ENCODE measurements around the gene RMI2.

The RMI2 gene

DNA sequence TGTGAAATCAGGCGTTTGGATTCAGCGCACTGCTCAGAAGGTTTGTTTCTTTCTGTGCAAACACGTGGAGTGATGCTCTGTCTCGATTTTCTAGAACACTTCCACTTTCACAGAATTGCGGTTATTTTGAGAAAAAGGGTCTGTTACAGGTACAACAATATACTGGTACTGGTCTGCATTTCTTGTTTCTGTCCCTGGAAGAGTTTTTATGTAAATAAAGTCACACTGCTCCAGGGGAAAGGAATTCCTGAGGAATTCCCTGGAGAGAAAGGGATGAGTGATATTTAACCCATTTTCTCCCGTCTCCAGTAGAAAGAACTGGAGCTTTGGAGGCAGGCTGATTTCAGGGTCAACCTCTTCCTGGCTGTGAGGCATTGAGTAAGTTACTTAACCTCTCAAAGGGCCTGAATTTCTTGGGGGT is 16.2 kb upstream of the RMI2 start:
- Histone ChIP-seq H3K9ac (ENCODE audit: low read length) (peak overlapping the region; percentile 64), H3K18ac (ENCODE audit: low read length) (peak overlapping the region; percentile 89), H3K4me2 (ENCODE audit: low read length) (peak overlapping the region; percentile 52), H3K36me3 (ENCODE audit: control insufficient read depth, insufficient read depth, low read length) (no peaks in the 10 kb centered on the region), H2BK5ac (ENCODE audit: low read length) (peak overlapping the region; percentile 91), H3K27me3 (ENCODE audit: insufficient read depth, low read length, poor library complexity) (no peaks in the 10 kb centered on the region), H2AK5ac (ENCODE audit: low read length) (peak overlapping the region; percentile 50), H3K79me1 (ENCODE audit: low read length) (no peaks in the 10 kb centered on the region), H4K5ac (ENCODE audit: low read length) (no peak overlapping the region), H2BK15ac (replicated peaks; ENCODE audit: low read depth) (peak overlapping the region; percentile 80), H2BK120ac (ENCODE audit: low read depth, low read length) (peak overlapping the region; percentile 95), H3K4me3 (ENCODE audit: low read length) (no peak overlapping the region), H4K8ac (ENCODE audit: low read depth, low read length) (peak overlapping the region; percentile 29), H3K23ac (ENCODE audit: low read length) (no peak overlapping the region), H3K27ac (ENCODE audit: low read depth, low read length) (peak overlapping the region; percentile 98), H3K56ac (ENCODE audit: low read length) (peak overlapping the region; percentile 86), H3K4ac (ENCODE audit: low read depth, low read length) (peak overlapping the region; percentile 81), H3K4me1 (ENCODE audit: control insufficient read depth, low read depth, low read length) (peaks cover 2% of the 10 kb centered on the region), H3K79me2 (ENCODE audit: control insufficient read depth, insufficient read depth, low read length) (no peaks in the 10 kb centered on the region)
- DNase-seq = peak; percentile 94
- no CpG with 5 or more reads among the region's 6 CpGs for WGBS (ENCODE audit: extremely low coverage, insufficient coverage, low lambda C conversion rate)

DNA sequence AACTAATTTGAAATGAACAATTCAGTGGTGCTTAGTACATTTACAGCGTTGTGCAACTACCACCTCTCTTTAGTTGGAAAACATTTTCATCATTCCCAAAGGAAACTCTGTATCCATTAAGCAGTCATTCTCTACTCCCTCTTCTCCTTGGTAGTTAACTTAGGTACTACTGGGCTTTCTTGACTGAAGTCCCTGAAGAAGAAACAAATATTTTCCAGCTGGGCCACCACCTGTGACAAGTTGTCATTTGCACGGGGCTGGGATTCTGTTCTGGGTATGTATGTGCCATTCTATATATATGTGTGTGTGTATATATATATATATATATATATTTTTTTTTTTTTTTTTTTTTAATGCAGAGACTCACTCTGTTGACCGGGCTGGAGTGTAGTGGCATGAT is 15.4 kb upstream of the RMI2 start:
- H2BK15ac ChIP-seq (replicated peaks; ENCODE audit: low read depth) = no peak overlapping the region
- no CpG with 5 or more reads among the region's 3 CpGs for WGBS (ENCODE audit: extremely low coverage, insufficient coverage, low lambda C conversion rate)
- H3K4me3 ChIP-seq (ENCODE audit: low read length) = no peak overlapping the region
- H4K8ac ChIP-seq (ENCODE audit: low read depth, low read length) = no peak overlapping the region
- no peak overlapping the region for H3K27ac ChIP-seq (ENCODE audit: low read depth, low read length)
- H3K18ac ChIP-seq (ENCODE audit: low read length) = no peak overlapping the region
- H3K27me3 ChIP-seq (ENCODE audit: insufficient read depth, low read length, poor library complexity) = no peaks in the 10 kb centered on the region
- peak overlapping the region; percentile 56 for H2BK120ac ChIP-seq (ENCODE audit: low read depth, low read length)
- peak overlapping the region; percentile 38 for H3K56ac ChIP-seq (ENCODE audit: low read length)
- H3K4me2 ChIP-seq (ENCODE audit: low read length) = no peak overlapping the region
- no peak overlapping the region for H3K9ac ChIP-seq (ENCODE audit: low read length)
- no peak overlapping the region for H4K5ac ChIP-seq (ENCODE audit: low read length)
- no peak for DNase-seq
- H2BK5ac ChIP-seq (ENCODE audit: low read length) = peak overlapping the region; percentile 20
- no peaks in the 10 kb centered on the region for H3K79me2 ChIP-seq (ENCODE audit: control insufficient read depth, insufficient read depth, low read length)
- no peaks in the 10 kb centered on the region for H3K79me1 ChIP-seq (ENCODE audit: low read length)
- H2AK5ac ChIP-seq (ENCODE audit: low read length) = no peak overlapping the region
- H3K4me1 ChIP-seq (ENCODE audit: control insufficient read depth, low read depth, low read length) = peaks cover 2% of the 10 kb centered on the region
- H3K36me3 ChIP-seq (ENCODE audit: control insufficient read depth, insufficient read depth, low read length) = no peaks in the 10 kb centered on the region
- H3K4ac ChIP-seq (ENCODE audit: low read depth, low read length) = no peak overlapping the region
- no peak overlapping the region for H3K23ac ChIP-seq (ENCODE audit: low read length)

DNA sequence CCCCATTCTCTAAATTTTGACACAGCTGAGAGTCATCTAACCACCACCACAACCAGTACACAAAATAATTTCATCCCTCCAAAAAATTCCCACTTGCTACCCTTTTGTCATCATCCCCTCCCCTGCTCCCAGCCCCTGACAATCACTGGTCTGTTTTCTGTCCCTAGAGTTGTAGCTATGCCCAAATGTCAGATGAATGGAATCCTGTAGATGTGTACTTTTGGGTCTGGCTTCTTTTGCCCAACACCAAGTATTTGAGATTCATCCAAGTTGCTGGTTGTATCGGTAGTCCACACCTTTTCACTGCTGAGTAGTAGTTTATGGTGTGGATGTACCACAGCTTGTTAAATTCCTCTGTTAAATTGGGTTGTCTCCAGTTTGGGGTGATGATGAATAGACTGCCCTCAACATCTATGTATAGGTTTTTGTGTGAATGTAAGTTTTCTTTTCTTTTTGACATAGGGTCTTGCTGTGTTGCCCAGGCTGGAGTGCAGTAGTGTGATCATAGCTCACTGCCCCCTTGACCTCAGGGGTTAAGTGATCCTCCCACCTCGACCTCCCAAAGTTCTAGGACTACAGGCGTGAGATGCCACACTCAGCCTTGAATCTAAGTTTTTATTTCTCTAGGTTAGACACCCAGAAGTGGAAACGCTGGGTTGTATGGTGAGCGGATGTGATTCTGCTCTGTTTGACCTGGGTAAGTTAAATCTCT is 14.6 kb upstream of the RMI2 start:
- Histone ChIP-seq H3K27me3 (ENCODE audit: insufficient read depth, low read length, poor library complexity) (no peaks in the 10 kb centered on the region), H2BK120ac (ENCODE audit: low read depth, low read length) (peak overlapping the region; percentile 46), H3K9ac (ENCODE audit: low read length) (no peak overlapping the region), H3K36me3 (ENCODE audit: control insufficient read depth, insufficient read depth, low read length) (no peaks in the 10 kb centered on the region), H3K4me2 (ENCODE audit: low read length) (no peak overlapping the region), H3K79me2 (ENCODE audit: control insufficient read depth, insufficient read depth, low read length) (no peaks in the 10 kb centered on the region), H3K18ac (ENCODE audit: low read length) (peak overlapping the region; percentile 29), H4K5ac (ENCODE audit: low read length) (no peak overlapping the region), H3K4me1 (ENCODE audit: control insufficient read depth, low read depth, low read length) (peaks cover 2% of the 10 kb centered on the region), H3K23ac (ENCODE audit: low read length) (no peak overlapping the region), H3K56ac (ENCODE audit: low read length) (peak overlapping the region; percentile 1), H3K79me1 (ENCODE audit: low read length) (no peaks in the 10 kb centered on the region), H3K27ac (ENCODE audit: low read depth, low read length) (no peak overlapping the region), H3K4me3 (ENCODE audit: low read length) (no peak overlapping the region), H3K4ac (ENCODE audit: low read depth, low read length) (no peak overlapping the region), H2BK15ac (replicated peaks; ENCODE audit: low read depth) (no peak overlapping the region), H4K8ac (ENCODE audit: low read depth, low read length) (no peak overlapping the region), H2BK5ac (ENCODE audit: low read length) (peak overlapping the region; percentile 3), H2AK5ac (ENCODE audit: low read length) (no peak overlapping the region)
- whole genome bisulfite sequencing (ENCODE audit: extremely low coverage, insufficient coverage, low lambda C conversion rate) = no CpG with 5 or more reads among the region's 5 CpGs
- no peak for DNase-seq

DNA sequence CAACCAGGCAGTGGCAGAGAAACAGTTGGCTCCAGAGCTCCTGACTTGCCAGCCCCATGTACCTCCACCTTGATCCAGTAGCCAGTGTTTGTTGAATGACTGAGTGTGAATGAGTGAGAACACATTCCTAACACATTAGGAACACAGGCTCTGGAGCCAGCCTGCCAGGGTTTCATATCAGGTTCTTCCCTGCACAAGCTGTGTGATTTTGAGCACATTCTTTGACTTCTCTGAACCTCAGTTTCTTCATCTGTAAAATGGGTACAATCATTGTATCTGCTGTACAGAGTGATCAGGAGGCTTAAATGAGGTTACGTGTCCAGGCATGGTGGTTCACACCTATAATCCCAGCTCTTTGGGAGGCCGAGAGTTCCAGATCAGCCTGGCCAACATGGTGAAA is 13.3 kb upstream of the RMI2 start:
- Histone ChIP-seq H2BK5ac (ENCODE audit: low read length) (no peak overlapping the region), H3K36me3 (ENCODE audit: control insufficient read depth, insufficient read depth, low read length) (no peaks in the 10 kb centered on the region), H3K56ac (ENCODE audit: low read length) (no peak overlapping the region), H2AK5ac (ENCODE audit: low read length) (no peak overlapping the region), H3K79me2 (ENCODE audit: control insufficient read depth, insufficient read depth, low read length) (no peaks in the 10 kb centered on the region), H2BK120ac (ENCODE audit: low read depth, low read length) (no peak overlapping the region), H3K23ac (ENCODE audit: low read length) (no peak overlapping the region), H4K8ac (ENCODE audit: low read depth, low read length) (no peak overlapping the region), H3K9ac (ENCODE audit: low read length) (no peak overlapping the region), H3K4me3 (ENCODE audit: low read length) (no peak overlapping the region), H3K4me1 (ENCODE audit: control insufficient read depth, low read depth, low read length) (peaks cover 2% of the 10 kb centered on the region), H3K4me2 (ENCODE audit: low read length) (no peak overlapping the region), H3K4ac (ENCODE audit: low read depth, low read length) (no peak overlapping the region), H3K79me1 (ENCODE audit: low read length) (no peaks in the 10 kb centered on the region), H3K27ac (ENCODE audit: low read depth, low read length) (no peak overlapping the region), H4K5ac (ENCODE audit: low read length) (no peak overlapping the region), H2BK15ac (replicated peaks; ENCODE audit: low read depth) (no peak overlapping the region), H3K27me3 (ENCODE audit: insufficient read depth, low read length, poor library complexity) (no peaks in the 10 kb centered on the region), H3K18ac (ENCODE audit: low read length) (no peak overlapping the region)
- no CpG with 5 or more reads among the region's 2 CpGs for WGBS (ENCODE audit: extremely low coverage, insufficient coverage, low lambda C conversion rate)
- DNase-seq = no peak

DNA sequence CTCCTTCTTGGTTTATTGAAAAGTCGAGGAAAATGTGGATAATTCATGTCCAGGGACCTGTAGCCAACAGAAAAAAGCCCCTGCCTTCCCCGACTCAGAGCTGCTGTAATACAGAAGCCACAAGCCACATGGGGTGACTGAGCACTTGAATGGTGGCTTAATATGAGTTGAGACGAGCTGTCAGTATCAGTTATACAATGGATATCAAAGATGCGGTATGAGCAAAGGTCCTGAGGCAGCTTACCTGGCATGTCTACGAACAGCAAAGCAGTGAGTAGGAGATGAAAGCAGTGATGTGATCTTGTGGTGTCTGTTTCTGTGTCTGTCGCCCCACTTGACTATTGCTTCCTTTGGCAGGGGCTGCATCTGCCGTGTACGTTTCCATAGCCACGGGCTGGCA is 12.2 kb upstream of the RMI2 start:
- Histone ChIP-seq H4K5ac (ENCODE audit: low read length) (no peak overlapping the region), H3K36me3 (ENCODE audit: control insufficient read depth, insufficient read depth, low read length) (no peaks in the 10 kb centered on the region), H3K4me3 (ENCODE audit: low read length) (no peak overlapping the region), H3K79me2 (ENCODE audit: control insufficient read depth, insufficient read depth, low read length) (no peaks in the 10 kb centered on the region), H4K8ac (ENCODE audit: low read depth, low read length) (no peak overlapping the region), H3K27me3 (ENCODE audit: insufficient read depth, low read length, poor library complexity) (no peaks in the 10 kb centered on the region), H3K79me1 (ENCODE audit: low read length) (no peaks in the 10 kb centered on the region), H3K4ac (ENCODE audit: low read depth, low read length) (no peak overlapping the region), H3K18ac (ENCODE audit: low read length) (no peak overlapping the region), H2BK120ac (ENCODE audit: low read depth, low read length) (no peak overlapping the region), H2AK5ac (ENCODE audit: low read length) (no peak overlapping the region), H3K4me2 (ENCODE audit: low read length) (no peak overlapping the region), H2BK5ac (ENCODE audit: low read length) (no peak overlapping the region), H3K27ac (ENCODE audit: low read depth, low read length) (no peak overlapping the region), H3K56ac (ENCODE audit: low read length) (no peak overlapping the region), H2BK15ac (replicated peaks; ENCODE audit: low read depth) (no peak overlapping the region), H3K9ac (ENCODE audit: low read length) (no peak overlapping the region), H3K4me1 (ENCODE audit: control insufficient read depth, low read depth, low read length) (peaks cover 2% of the 10 kb centered on the region), H3K23ac (ENCODE audit: low read length) (no peak overlapping the region)
- no CpG with 5 or more reads among the region's 9 CpGs for WGBS (ENCODE audit: extremely low coverage, insufficient coverage, low lambda C conversion rate)
- no peak for DNase-seq

DNA sequence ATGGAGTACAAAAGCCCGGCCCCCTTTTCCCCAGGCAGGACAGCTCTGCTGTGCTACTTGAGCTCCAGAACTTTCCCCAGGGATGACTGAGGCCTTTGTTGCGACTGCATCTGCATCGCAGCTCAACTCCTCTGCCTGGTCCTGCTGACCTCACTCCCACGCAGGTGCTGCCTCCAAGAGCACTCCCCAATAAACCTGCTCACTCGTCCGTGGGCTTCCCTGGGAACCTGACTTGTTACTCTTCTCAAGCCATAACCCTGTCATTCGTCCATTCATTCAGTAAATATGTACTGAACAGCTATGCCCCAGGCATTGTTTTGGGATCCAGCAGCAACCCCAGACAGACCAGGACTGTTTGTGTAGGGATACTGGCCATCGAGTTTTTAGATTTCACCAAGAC is 11.6 kb upstream of the RMI2 start:
- no peak overlapping the region for H3K56ac ChIP-seq (ENCODE audit: low read length)
- H3K36me3 ChIP-seq (ENCODE audit: control insufficient read depth, insufficient read depth, low read length) = no peaks in the 10 kb centered on the region
- no peaks in the 10 kb centered on the region for H3K79me2 ChIP-seq (ENCODE audit: control insufficient read depth, insufficient read depth, low read length)
- no CpG with 5 or more reads among the region's 8 CpGs for WGBS (ENCODE audit: extremely low coverage, insufficient coverage, low lambda C conversion rate)
- H2AK5ac ChIP-seq (ENCODE audit: low read length) = no peak overlapping the region
- no peak overlapping the region for H3K18ac ChIP-seq (ENCODE audit: low read length)
- H3K23ac ChIP-seq (ENCODE audit: low read length) = no peak overlapping the region
- H3K4me2 ChIP-seq (ENCODE audit: low read length) = no peak overlapping the region
- H3K27ac ChIP-seq (ENCODE audit: low read depth, low read length) = no peak overlapping the region
- no peak overlapping the region for H2BK5ac ChIP-seq (ENCODE audit: low read length)
- H2BK120ac ChIP-seq (ENCODE audit: low read depth, low read length) = no peak overlapping the region
- H3K27me3 ChIP-seq (ENCODE audit: insufficient read depth, low read length, poor library complexity) = no peaks in the 10 kb centered on the region
- H3K4ac ChIP-seq (ENCODE audit: low read depth, low read length) = no peak overlapping the region
- H4K8ac ChIP-seq (ENCODE audit: low read depth, low read length) = no peak overlapping the region
- H3K4me3 ChIP-seq (ENCODE audit: low read length) = no peak overlapping the region
- no peak overlapping the region for H4K5ac ChIP-seq (ENCODE audit: low read length)
- peaks cover 2% of the 10 kb centered on the region for H3K4me1 ChIP-seq (ENCODE audit: control insufficient read depth, low read depth, low read length)
- H3K9ac ChIP-seq (ENCODE audit: low read length) = no peak overlapping the region
- no peaks in the 10 kb centered on the region for H3K79me1 ChIP-seq (ENCODE audit: low read length)
- H2BK15ac ChIP-seq (replicated peaks; ENCODE audit: low read depth) = no peak overlapping the region
- DNase-seq = no peak

All from mesendoderm (in vitro differentiated cells).